Astrocyte (in vitro differentiated cells and primary cell): Measurements from ENCODE around the gene EIF1. TPM values are rescaled to one million over a fixed set of nuclear protein-coding genes. Genes with fewer than 3 reads are reported as not detected.

Source experiments
- DNase-seq: peaks from one replicate; pipeline ENCODE4 v3.0.0-alpha.2; 2010; ENCODE audit warnings: low read depth
- FAIRE-seq: peaks from 2 replicates; lab custom pipeline; 2011; peaks lifted over from hg19 to GRCh38; lab: Jason Lieb, UNC
- H2AFZ ChIP-seq: 2 replicates; pipeline ENCODE4 v1.6.0; 2012; ENCODE audit warnings: low read depth, low read length, inconsistent platforms
- H3K27ac ChIP-seq: 2 replicates; pipeline ENCODE4 v1.5.1; 2011; ENCODE audit warnings: low read depth, low read length, inconsistent platforms
- H3K27me3 ChIP-seq: 2 replicates; pipeline ENCODE4 v1.6.0; 2011; ENCODE audit warnings: low read length, inconsistent platforms; ENCODE audit not compliant: insufficient read depth
- H3K36me3 ChIP-seq: 2 replicates; pipeline ENCODE4 v1.5.1; 2011; ENCODE audit warnings: low read length, inconsistent platforms; ENCODE audit not compliant: insufficient read depth
- H3K4me1 ChIP-seq: 2 replicates; pipeline ENCODE4 v1.5.1; 2011; ENCODE audit warnings: low read length, inconsistent platforms; ENCODE audit not compliant: insufficient read depth
- H3K4me2 ChIP-seq: 2 replicates; pipeline ENCODE4 v1.6.0; 2012; ENCODE audit warnings: low read length, inconsistent platforms
- H3K4me3 ChIP-seq: 2 replicates; pipeline ENCODE4 v1.5.1; 2011; ENCODE audit warnings: low read depth, mild to moderate bottlenecking, low read length, inconsistent platforms; ENCODE audit not compliant: insufficient read depth
- H3K79me2 ChIP-seq: 2 replicates; pipeline ENCODE4 v1.6.0; 2012; ENCODE audit warnings: mild to moderate bottlenecking, low read length, inconsistent platforms; ENCODE audit not compliant: insufficient read depth
- H3K9ac ChIP-seq: 2 replicates; pipeline ENCODE4 v1.6.0; 2012; ENCODE audit warnings: mild to moderate bottlenecking, low read length, inconsistent platforms
- H3K9me3 ChIP-seq: 2 replicates; pipeline ENCODE4 v1.5.1; 2012; ENCODE audit warnings: low read depth, mild to moderate bottlenecking, low read length, inconsistent platforms; ENCODE audit not compliant: insufficient read depth
- H4K20me1 ChIP-seq: 2 replicates; pipeline ENCODE4 v1.6.0; 2012; ENCODE audit warnings: low read length, inconsistent platforms; ENCODE audit not compliant: insufficient read depth
- H3K27ac Mint-ChIP-seq: one replicate; pipeline ENCODE4 v1.8.0; 2021; ENCODE audit warnings: mild to moderate bottlenecking, mixed read lengths; ENCODE audit not compliant: unreplicated experiment
- H3K27me3 Mint-ChIP-seq: one replicate; pipeline ENCODE4 v1.8.0; 2021; ENCODE audit warnings: low read depth, mixed read lengths; ENCODE audit not compliant: unreplicated experiment
- H3K36me3 Mint-ChIP-seq: one replicate; pipeline ENCODE4 v1.8.0; 2021; ENCODE audit warnings: low read depth, mixed read lengths; ENCODE audit not compliant: unreplicated experiment
- H3K4me1 Mint-ChIP-seq: one replicate; pipeline ENCODE4 v1.8.0; 2021; ENCODE audit warnings: low read depth, mixed read lengths; ENCODE audit not compliant: unreplicated experiment
- H3K4me3 Mint-ChIP-seq: one replicate; pipeline ENCODE4 v1.8.0; 2021; ENCODE audit warnings: mild to moderate bottlenecking, moderate library complexity, mixed read lengths; ENCODE audit not compliant: unreplicated experiment
- H3K9me3 Mint-ChIP-seq: one replicate; pipeline ENCODE4 v1.8.0; 2021; ENCODE audit warnings: mild to moderate bottlenecking, mixed read lengths; ENCODE audit not compliant: unreplicated experiment
- CTCF ChIP-seq: IDR thresholded peaks from 2 replicates; pipeline ENCODE4 v1.5.1; 2011; ENCODE audit warnings: low read depth, mild to moderate bottlenecking, inconsistent platforms, low read length, moderate library complexity; ENCODE audit not compliant: insufficient read depth
- EZH2 ChIP-seq: IDR thresholded peaks from 2 replicates; pipeline ENCODE4 v1.6.1; 2012; ENCODE audit warnings: mild to moderate bottlenecking, low read length, inconsistent platforms; ENCODE audit not compliant: insufficient read depth
- total RNA-seq: library from RNA; stranded (reverse); gene quantifications from 2 replicates; pipeline ENCODE4 v1.2.1, GENCODE V29; 2021

The EIF1 gene
- total RNA-seq, 1 donor from 2014 or later, result 767 TPM

DNA sequence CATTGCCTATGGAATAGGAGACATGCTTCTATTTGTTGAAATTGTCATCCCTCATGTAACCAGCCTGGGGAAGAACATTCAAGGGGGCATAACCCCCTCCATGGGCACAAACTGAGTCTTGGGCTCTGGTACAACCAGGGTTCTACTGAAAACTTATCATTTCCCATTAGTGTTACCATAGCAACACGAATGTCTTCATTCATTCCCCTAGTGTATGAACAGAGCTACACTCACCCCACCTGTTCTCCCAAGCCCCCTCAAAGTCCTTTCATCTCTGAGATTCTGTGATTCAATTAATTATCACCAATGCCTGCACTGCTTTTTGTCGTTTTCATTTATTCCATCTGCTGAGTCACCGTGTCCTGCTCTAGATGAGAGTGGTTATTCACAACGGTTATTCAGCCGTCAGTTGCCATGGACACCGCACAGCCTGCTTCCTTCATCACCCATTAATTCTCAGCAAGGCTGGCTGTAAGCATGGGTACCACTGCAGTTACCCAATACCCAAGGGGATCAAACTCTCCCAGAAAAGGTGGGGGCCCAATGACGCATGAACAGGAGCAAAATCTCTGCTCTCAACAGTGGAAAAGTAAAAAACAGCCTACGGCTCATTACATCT lies 21.9 kb downstream of the EIF1 start:
- Histone ChIP-seq H3K4me1 (peaks cover 7% of the 10 kb centered on the region), H3K4me3 (no peak overlapping the region), H3K27me3 (no peaks in the 10 kb centered on the region), H4K20me1 (no peaks in the 10 kb centered on the region), H3K9me3 (no peaks in the 10 kb centered on the region), H3K4me2 (no peak overlapping the region), H3K36me3 (no peaks in the 10 kb centered on the region), H3K9ac (no peak overlapping the region), H3K27ac (no peak overlapping the region), H2AFZ (no peak overlapping the region), H3K79me2 (no peaks in the 10 kb centered on the region)
- no peaks in the 10 kb centered on the region for H3K9me3 Mint-ChIP-seq
- DNase-seq (peak; percentile 89), FAIRE-seq (peak; percentile 20)
- H3K27ac Mint-ChIP-seq, result peak overlapping the region; percentile 82
- no peak overlapping the region for H3K4me3 Mint-ChIP-seq
- H3K4me1 Mint-ChIP-seq, result peaks cover 4% of the 10 kb centered on the region
- H3K27me3 Mint-ChIP-seq, result peaks cover 15% of the 10 kb centered on the region
- TF ChIP-seq CTCF (no peak), EZH2 (no peak)
- H3K36me3 Mint-ChIP-seq, result no peaks in the 10 kb centered on the region

DNA sequence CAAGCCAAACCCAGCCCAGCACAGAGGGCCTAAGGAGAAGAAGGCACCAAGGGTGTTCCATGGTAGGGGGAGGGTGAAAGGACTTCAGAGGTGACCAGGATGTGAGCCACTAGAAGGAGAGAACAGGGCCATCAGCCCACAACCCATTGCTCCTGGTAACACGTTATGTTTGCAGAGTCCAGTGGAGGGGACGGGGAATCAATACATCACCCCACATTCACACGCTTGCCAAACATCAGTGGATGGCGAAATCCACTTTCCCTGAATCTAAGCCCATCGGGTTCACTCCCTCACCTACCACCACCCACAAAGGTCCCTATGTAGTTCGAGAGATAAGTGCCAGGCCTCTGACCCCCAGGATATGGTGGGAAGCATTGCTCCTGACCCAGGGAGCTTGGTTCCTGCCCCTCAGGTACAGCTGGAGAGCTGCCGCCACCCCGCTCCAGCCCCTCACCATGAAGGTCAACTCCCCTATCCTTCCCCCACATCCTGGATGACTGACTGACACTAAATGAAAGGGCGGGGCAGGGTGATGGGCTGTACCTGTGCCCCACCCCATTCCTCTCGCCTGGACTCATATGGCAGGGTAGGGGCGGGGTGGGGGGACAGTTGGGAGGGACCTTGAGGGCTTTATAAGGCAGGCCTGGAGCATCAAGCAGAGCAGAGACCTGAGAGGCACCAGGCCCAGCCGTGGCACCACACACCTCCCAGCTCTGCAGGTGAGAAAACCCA lies 23.1 kb downstream of the EIF1 start, which contains the start of gene GAST:
GAST (plus strand) TSS at position 663 of the 732 bp plus-strand sequence. CDS start 3,106 bp downstream, outside the sequence.
- Mint-ChIP-seq H3K36me3 (no peaks in the 10 kb centered on the region), H3K27me3 (peaks cover 15% of the 10 kb centered on the region), H3K9me3 (no peaks in the 10 kb centered on the region), H3K4me3 (no peak within 1 kb of the TSS), H3K27ac (no peak within 1 kb of the TSS), H3K4me1 (peaks cover 3% of the 10 kb centered on the region)
- H3K27ac ChIP-seq, result no peak within 1 kb of the TSS
- H3K79me2 ChIP-seq, result no peaks in the 10 kb centered on the region
- no peak within 1 kb of the TSS for H3K9ac ChIP-seq
- no peak within 1 kb of the TSS for H3K4me2 ChIP-seq
- H3K27me3 ChIP-seq, result no peaks in the 10 kb centered on the region
- TF ChIP-seq CTCF (no peak), EZH2 (no peak)
- FAIRE-seq, result no peak
- no peaks in the 10 kb centered on the region for H3K36me3 ChIP-seq
- H4K20me1 ChIP-seq, result no peaks in the 10 kb centered on the region
- H3K4me3 ChIP-seq, result no peak within 1 kb of the TSS
- H3K4me1 ChIP-seq, result no peaks in the 10 kb centered on the region
- DNase-seq, result no peak
- no peaks in the 10 kb centered on the region for H3K9me3 ChIP-seq
- H2AFZ ChIP-seq, result no peak within 1 kb of the TSS
